ENCODE data around the gene SRRM1.
"Not testable (repeated sequence)": the region's sequence is repeated elsewhere in the genome, so short reads cannot be mapped to it uniquely, and the experiment has no call there.

SRRM1 gene

GRCh38 chr1:24643363-24644099 lies 429 bp downstream of the SRRM1 start:
- no peak for DNase-seq

GRCh38 chr1:24644100-24644384 lies 940 bp downstream of the SRRM1 start:
- DNase-seq = no peak

GRCh38 chr1:24648919-24649318 lies 5.8 kb downstream of the SRRM1 start:
- no peak for DNase-seq

- DNase-seq = no peak
These were observed 9.3 kb downstream of the SRRM1 start for GRCh38 chr1:24652382-24652781.

GRCh38 chr1:24654010-24654409 lies 10.9 kb downstream of the SRRM1 start:
- no peak for DNase-seq

- no peak for DNase-seq
These were observed 12.9 kb downstream of the SRRM1 start for GRCh38 chr1:24656046-24656445.

- DNase-seq = no peak
These were observed 14.7 kb downstream of the SRRM1 start for GRCh38 chr1:24657781-24658180.

- no peak for DNase-seq
These were observed 16.2 kb downstream of the SRRM1 start for GRCh38 chr1:24659166-24659904.

GRCh38 chr1:24659993-24660665 lies 17.0 kb downstream of the SRRM1 start:
- DNase-seq = no peak

- DNase-seq = no peak
These were observed 21.5 kb downstream of the SRRM1 start for GRCh38 chr1:24664507-24665033.

- DNase-seq = no peak
These were observed 23.7 kb downstream of the SRRM1 start for GRCh38 chr1:24666794-24667193.

GRCh38 chr1:24671372-24671771 lies 28.3 kb downstream of the SRRM1 start:
- not testable (repeated sequence) for DNase-seq

GRCh38 chr1:24672686-24673085 lies 29.6 kb downstream of the SRRM1 start:
- not testable (repeated sequence) for DNase-seq

- no peak for DNase-seq
These were observed 30.2 kb downstream of the SRRM1 start for GRCh38 chr1:24673341-24673740.

- not testable (repeated sequence) for DNase-seq
These were observed 35.3 kb downstream of the SRRM1 start for GRCh38 chr1:24678421-24678820.

GRCh38 chr1:24679725-24680124 lies 36.6 kb downstream of the SRRM1 start:
- DNase-seq = no peak

- DNase-seq = no peak
These were observed 40.6 kb downstream of the SRRM1 start for GRCh38 chr1:24683713-24684162.

- no peak for DNase-seq
These were observed 44.9 kb downstream of the SRRM1 start for GRCh38 chr1:24688033-24688432.

- peak; percentile 45 for DNase-seq
These were observed 45.6 kb downstream of the SRRM1 start for GRCh38 chr1:24688621-24689195.

GRCh38 chr1:24691051-24691450 lies 47.9 kb downstream of the SRRM1 start:
- DNase-seq = no peak

- DNase-seq = no peak
These were observed 49.4 kb downstream of the SRRM1 start for GRCh38 chr1:24692351-24692980.

GRCh38 chr1:24693827-24694379 lies 50.8 kb downstream of the SRRM1 start:
- no peak for DNase-seq
